AG04450 (cell line): ENCODE data around the gene SPATS2L. TPM values are rescaled to one million over a fixed set of nuclear protein-coding genes. Genes with fewer than 3 reads are reported as not detected.

ENCODE experiments used
- CTCF ChIA-PET: fragments of 300-600, 350-600 bp; formaldehyde crosslinking; extraction: SDS; loops from one replicate; lab custom pipeline; 2022; ENCODE audit warnings: antibody characterized with exemption, inconsistent platforms; lab: Charles Lee
- POLR2A ChIA-PET: fragments of 350-600 bp; formaldehyde crosslinking; extraction: SDS; loops from one replicate; lab custom pipeline; 2021; ENCODE audit warnings: antibody characterized with exemption, inconsistent platforms; lab: Yijun Ruan, JAX
- DNase-seq: peaks from one replicate; pipeline ENCODE4 v3.0.0-alpha.2; 2011; ENCODE audit warnings: low read depth, low spot score
- H3K27ac ChIP-seq: one replicate; pipeline ENCODE4 v1.5.1; 2012; ENCODE audit warnings: low read depth, low read length, control low read depth
- H3K27me3 ChIP-seq: one replicate; pipeline ENCODE4 v1.6.0; 2012; ENCODE audit warnings: low read length; ENCODE audit not compliant: control insufficient read depth, insufficient read depth
- H3K4me3 ChIP-seq: 2 replicates; pipeline ENCODE4 v1.5.1; 2011; ENCODE audit warnings: mild to moderate bottlenecking, low read depth, low read length, control low read depth
- H3K9me3 ChIP-seq: 2 replicates; pipeline ENCODE4 v1.5.1; 2012; ENCODE audit warnings: low read length; ENCODE audit not compliant: control insufficient read depth, insufficient read depth
- CTCF ChIP-seq: IDR thresholded peaks from 2 replicates; pipeline ENCODE4 v1.5.1; 2011; ENCODE audit warnings: low read depth, low read length, control low read depth, inconsistent platforms
- polyA plus RNA-seq: library from polyadenylated mRNA; depleted of rRNA; stranded (reverse); fragments of >200 nt; gene quantifications from 2 replicates; pipeline ENCODE4 v1.2.3, GENCODE V29; 2011

Gene SPATS2L
- polyA plus RNA-seq, 1 experiment: 361 TPM

- peak overlapping the region; percentile 5 for H3K4me3 ChIP-seq
- CTCF ChIA-PET: interaction anchor here (0.6 to 0.9 kb wide), 2 partner anchors 49 to 429 kb away, joined by 3 to 4 read pairs; no protein-coding TSS in a partner anchor
- no peaks in the 10 kb centered on the region for H3K9me3 ChIP-seq
- peak; percentile 82 for DNase-seq
- peak overlapping the region; percentile 79 for H3K27ac ChIP-seq
- POLR2A ChIA-PET: interaction anchor here (0.6 to 1.4 kb wide), 3 partner anchors 11 to 421 kb away, joined by 3 to 4 read pairs (median 3); no protein-coding TSS in a partner anchor
- TF ChIP-seq CTCF: no peak
- H3K27me3 ChIP-seq: no peaks in the 10 kb centered on the region
These were observed 102.2 kb downstream of the SPATS2L start for GRCh38 chr2:200408428-200409316.

GRCh38 chr2:200411831-200412230, 105.3 kb downstream of the SPATS2L start:
- no peak for DNase-seq
- POLR2A ChIA-PET: no interaction called here
- H3K27me3 ChIP-seq: no peaks in the 10 kb centered on the region
- no peak overlapping the region for H3K27ac ChIP-seq
- CTCF ChIA-PET: interaction anchor here (0.9 kb wide), 1 partner anchor 69 kb away, joined by 3 read pairs; no protein-coding TSS in a partner anchor
- no peak for TF ChIP-seq CTCF
- H3K4me3 ChIP-seq: no peak overlapping the region
- no peaks in the 10 kb centered on the region for H3K9me3 ChIP-seq

GRCh38 chr2:200414367-200414766, 107.9 kb downstream of the SPATS2L start:
- Histone ChIP-seq H3K27me3 (no peaks in the 10 kb centered on the region), H3K27ac (no peak overlapping the region), H3K4me3 (no peak overlapping the region), H3K9me3 (no peaks in the 10 kb centered on the region)
- CTCF ChIA-PET: interaction anchor here (0.6 kb wide), 1 partner anchor 70 kb away, joined by 3 read pairs; no protein-coding TSS in a partner anchor
- no peak for DNase-seq
- POLR2A ChIA-PET: interaction anchor here (0.6 kb wide), 1 partner anchor 10 kb away, joined by 5 read pairs; no protein-coding TSS in a partner anchor
- TF ChIP-seq CTCF: no peak

- Histone ChIP-seq H3K27me3 (no peaks in the 10 kb centered on the region), H3K4me3 (no peak overlapping the region), H3K27ac (no peak overlapping the region), H3K9me3 (no peaks in the 10 kb centered on the region)
- no peak for TF ChIP-seq CTCF
- DNase-seq: no peak
- CTCF ChIA-PET: interaction anchor here (1.1 kb wide), 2 partner anchors 17 to 442 kb away, joined by 3 to 5 read pairs; no protein-coding TSS in a partner anchor
- POLR2A ChIA-PET: no interaction called here
These were observed 109.0 kb downstream of the SPATS2L start for GRCh38 chr2:200415455-200415854.

- no peaks in the 10 kb centered on the region for H3K9me3 ChIP-seq
These were observed 110.4 kb downstream of the SPATS2L start for GRCh38 chr2:200416878-200417277.

More at GRCh38 chr2:200416878-200417277, 110.4 kb downstream of the SPATS2L start:
- POLR2A ChIA-PET: no interaction called here
- TF ChIP-seq CTCF: no peak
- CTCF ChIA-PET: no interaction called here
- DNase-seq: no peak
- no peak overlapping the region for H3K4me3 ChIP-seq
- no peak overlapping the region for H3K27ac ChIP-seq
- H3K27me3 ChIP-seq: no peaks in the 10 kb centered on the region
